OCI-M1 (cell line): Measurements from ENCODE around the gene KAT7.

Source experiments
- DNase-seq: peaks from one replicate; lab custom pipeline; 2025; lab: John Stamatoyannopoulos, UW

KAT7 gene

GRCh38 chr17:49872754-49873377, 84.4 kb downstream of the KAT7 start:
- no peak for DNase-seq

GRCh38 chr17:49873466-49873865, 85.0 kb downstream of the KAT7 start:
- no peak for DNase-seq

GRCh38 chr17:49873926-49874325, 85.4 kb downstream of the KAT7 start:
- no peak for DNase-seq

- no peak for DNase-seq
These were observed 86.4 kb downstream of the KAT7 start for GRCh38 chr17:49874911-49875310.

DNA sequence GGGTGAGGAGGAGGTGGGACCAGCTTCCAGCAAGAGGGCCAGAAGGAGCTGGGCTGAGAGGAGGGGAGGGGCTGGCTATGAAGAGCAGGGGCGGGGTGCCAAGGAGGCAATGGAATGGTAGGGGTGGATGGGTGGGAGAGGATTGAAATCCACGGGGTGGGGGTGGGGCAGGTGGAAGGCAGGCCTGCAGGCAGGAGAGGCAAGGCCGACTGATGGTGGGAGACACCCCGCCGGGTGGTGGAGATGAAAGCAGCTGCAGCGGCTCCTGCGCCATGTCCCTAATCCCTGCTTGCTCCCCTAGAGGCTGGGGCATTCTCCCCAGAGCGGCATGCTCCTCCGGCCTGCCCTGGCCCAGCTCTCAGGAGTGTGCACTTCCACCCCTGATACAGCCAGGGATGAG, 87.2 kb downstream of the KAT7 start:
- no peak for DNase-seq

GRCh38 chr17:49878931-49879904, 90.7 kb downstream of the KAT7 start:
- peak; percentile 76 for DNase-seq

DNA sequence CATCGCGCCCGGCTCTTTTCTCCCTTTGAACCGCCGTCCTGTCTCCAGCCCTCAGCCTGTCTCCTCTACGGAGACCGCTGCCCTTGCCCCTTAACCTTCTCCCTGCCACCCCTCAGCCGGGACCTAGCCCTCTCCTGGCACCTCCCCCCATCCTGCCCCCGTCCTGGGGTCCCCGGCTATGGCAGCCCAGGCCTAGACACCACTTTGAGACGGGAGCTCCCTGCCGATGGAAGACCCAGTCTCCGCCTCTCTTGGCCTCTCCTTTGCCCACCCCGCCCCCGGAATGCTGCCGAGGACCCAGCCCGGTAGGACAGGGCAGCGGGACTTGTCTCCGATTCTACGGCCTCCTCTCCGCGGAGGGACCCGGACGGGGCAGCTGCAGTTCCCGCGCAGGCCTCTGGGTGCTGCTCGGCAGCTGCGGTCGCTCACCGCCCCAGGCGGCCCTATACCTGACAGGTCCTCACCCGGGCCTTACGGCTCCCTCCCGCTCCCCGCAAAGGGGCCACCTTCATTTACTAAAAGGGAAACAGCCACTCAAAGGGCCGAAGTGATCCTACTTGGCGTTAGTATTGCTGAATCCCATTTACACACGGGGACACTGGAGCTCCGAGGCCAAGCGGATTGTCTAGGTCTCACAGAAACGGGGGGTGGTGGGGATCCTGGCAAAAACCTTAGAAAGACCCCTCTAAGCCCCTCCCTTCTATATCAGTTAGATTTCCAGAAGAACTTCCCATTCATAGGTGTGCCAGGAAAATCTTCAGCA, 92.0 kb downstream of the KAT7 start:
- peak; percentile 89 for DNase-seq

DNA sequence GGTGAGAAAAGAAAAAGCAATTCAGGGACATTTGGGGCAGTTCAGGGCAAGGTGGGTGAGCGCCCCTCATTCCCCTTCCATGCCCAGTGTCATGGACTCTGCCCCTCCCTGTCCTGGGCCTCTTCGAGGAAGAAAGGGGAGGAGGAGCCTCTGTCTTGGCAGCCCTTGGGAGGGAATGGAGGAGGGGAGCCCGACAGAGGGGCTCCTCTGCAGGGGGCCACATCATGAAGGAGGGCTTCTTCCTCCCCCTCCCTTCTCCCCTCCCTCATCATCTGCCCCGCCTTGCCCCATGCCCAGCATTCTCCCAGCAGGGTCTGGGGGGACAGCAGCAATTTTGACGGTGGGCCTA, 92.5 kb downstream of the KAT7 start:
- DNase-seq: no peak

DNA sequence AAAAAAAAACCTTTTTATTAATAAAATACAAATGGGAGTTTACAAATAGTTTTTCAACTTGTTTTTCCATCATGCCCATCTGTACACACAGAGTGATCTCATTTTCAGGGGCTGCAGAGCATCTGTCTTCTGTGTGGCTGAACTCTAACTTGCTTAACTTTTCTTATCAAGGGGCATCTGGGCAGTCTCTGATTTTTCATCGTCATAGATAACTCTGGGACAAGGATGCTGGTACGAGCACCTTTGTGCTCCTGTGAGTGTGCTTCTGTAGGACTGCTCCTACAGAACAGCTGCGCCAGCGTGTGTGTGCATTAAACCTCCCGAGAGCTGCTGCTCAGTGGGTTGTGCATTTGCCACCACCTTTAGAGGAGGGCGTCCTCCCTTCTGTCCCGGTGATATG, 94.0 kb downstream of the KAT7 start:
- DNase-seq: no peak
